Astrocyte (in vitro differentiated cells and primary cell): Measurements from ENCODE around the gene EVC2. TPM values are rescaled to one million over a fixed set of nuclear protein-coding genes. Genes with fewer than 3 reads are reported as not detected.

Experiments
- DNase-seq: peaks from one replicate; pipeline ENCODE4 v3.0.0-alpha.2; 2010; ENCODE audit warnings: low read depth
- FAIRE-seq: peaks from 2 replicates; lab custom pipeline; 2011; peaks lifted over from hg19 to GRCh38; lab: Jason Lieb, UNC
- H2AFZ ChIP-seq: 2 replicates; pipeline ENCODE4 v1.6.0; 2012; ENCODE audit warnings: low read depth, low read length, inconsistent platforms
- H3K27ac ChIP-seq: 2 replicates; pipeline ENCODE4 v1.5.1; 2011; ENCODE audit warnings: low read depth, low read length, inconsistent platforms
- H3K27me3 ChIP-seq: 2 replicates; pipeline ENCODE4 v1.6.0; 2011; ENCODE audit warnings: low read length, inconsistent platforms; ENCODE audit not compliant: insufficient read depth
- H3K36me3 ChIP-seq: 2 replicates; pipeline ENCODE4 v1.5.1; 2011; ENCODE audit warnings: low read length, inconsistent platforms; ENCODE audit not compliant: insufficient read depth
- H3K4me1 ChIP-seq: 2 replicates; pipeline ENCODE4 v1.5.1; 2011; ENCODE audit warnings: low read length, inconsistent platforms; ENCODE audit not compliant: insufficient read depth
- H3K4me2 ChIP-seq: 2 replicates; pipeline ENCODE4 v1.6.0; 2012; ENCODE audit warnings: low read length, inconsistent platforms
- H3K4me3 ChIP-seq: 2 replicates; pipeline ENCODE4 v1.5.1; 2011; ENCODE audit warnings: low read depth, mild to moderate bottlenecking, low read length, inconsistent platforms; ENCODE audit not compliant: insufficient read depth
- H3K79me2 ChIP-seq: 2 replicates; pipeline ENCODE4 v1.6.0; 2012; ENCODE audit warnings: mild to moderate bottlenecking, low read length, inconsistent platforms; ENCODE audit not compliant: insufficient read depth
- H3K9ac ChIP-seq: 2 replicates; pipeline ENCODE4 v1.6.0; 2012; ENCODE audit warnings: mild to moderate bottlenecking, low read length, inconsistent platforms
- H3K9me3 ChIP-seq: 2 replicates; pipeline ENCODE4 v1.5.1; 2012; ENCODE audit warnings: low read depth, mild to moderate bottlenecking, low read length, inconsistent platforms; ENCODE audit not compliant: insufficient read depth
- H4K20me1 ChIP-seq: 2 replicates; pipeline ENCODE4 v1.6.0; 2012; ENCODE audit warnings: low read length, inconsistent platforms; ENCODE audit not compliant: insufficient read depth
- H3K27ac Mint-ChIP-seq: one replicate; pipeline ENCODE4 v1.8.0; 2021; ENCODE audit warnings: mild to moderate bottlenecking, mixed read lengths; ENCODE audit not compliant: unreplicated experiment
- H3K27me3 Mint-ChIP-seq: one replicate; pipeline ENCODE4 v1.8.0; 2021; ENCODE audit warnings: low read depth, mixed read lengths; ENCODE audit not compliant: unreplicated experiment
- H3K36me3 Mint-ChIP-seq: one replicate; pipeline ENCODE4 v1.8.0; 2021; ENCODE audit warnings: low read depth, mixed read lengths; ENCODE audit not compliant: unreplicated experiment
- H3K4me1 Mint-ChIP-seq: one replicate; pipeline ENCODE4 v1.8.0; 2021; ENCODE audit warnings: low read depth, mixed read lengths; ENCODE audit not compliant: unreplicated experiment
- H3K4me3 Mint-ChIP-seq: one replicate; pipeline ENCODE4 v1.8.0; 2021; ENCODE audit warnings: mild to moderate bottlenecking, moderate library complexity, mixed read lengths; ENCODE audit not compliant: unreplicated experiment
- H3K9me3 Mint-ChIP-seq: one replicate; pipeline ENCODE4 v1.8.0; 2021; ENCODE audit warnings: mild to moderate bottlenecking, mixed read lengths; ENCODE audit not compliant: unreplicated experiment
- EZH2 ChIP-seq: IDR thresholded peaks from 2 replicates; pipeline ENCODE4 v1.6.1; 2012; ENCODE audit warnings: mild to moderate bottlenecking, low read length, inconsistent platforms; ENCODE audit not compliant: insufficient read depth
- total RNA-seq: library from RNA; stranded (reverse); gene quantifications from 2 replicates; pipeline ENCODE4 v1.2.1, GENCODE V29; 2021
- TF ChIP-seq, protein P1 (sequence below): IDR thresholded peaks from 2 replicates; pipeline ENCODE4 v1.5.1; 2011; ENCODE audit warnings: low read depth, mild to moderate bottlenecking, inconsistent platforms, low read length, moderate library complexity; ENCODE audit not compliant: insufficient read depth

Gene EVC2
- total RNA-seq, 1 donor from 2014 or later, result 3.3 TPM

DNA sequence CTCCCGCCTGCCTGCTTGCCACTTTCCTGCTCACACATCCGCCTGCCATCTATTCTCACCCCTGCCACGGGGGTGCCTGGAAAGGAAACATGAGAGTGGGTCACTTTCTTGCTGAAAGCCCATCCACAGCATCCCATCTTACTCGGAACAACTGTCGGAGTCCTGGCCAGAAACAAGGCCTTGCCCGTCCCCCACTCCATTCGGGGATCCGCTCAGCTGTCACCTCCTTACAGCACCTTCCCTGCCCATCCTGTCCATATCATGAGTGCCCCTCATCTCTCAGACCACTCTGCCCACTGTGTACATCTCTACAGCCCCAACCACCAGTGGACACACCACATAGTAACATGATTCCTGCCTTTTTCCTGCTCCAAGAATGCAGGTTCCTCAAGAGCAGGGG is 6.4 kb downstream of the EVC2 start:
- no peak overlapping the region for H3K9ac ChIP-seq
- Mint-ChIP-seq H3K36me3 (peaks cover 29% of the 10 kb centered on the region), H3K4me1 (no peaks in the 10 kb centered on the region), H3K27me3 (peaks cover 2% of the 10 kb centered on the region), H3K4me3 (no peak overlapping the region), H3K27ac (no peak overlapping the region), H3K9me3 (peaks cover 10% of the 10 kb centered on the region)
- no peaks in the 10 kb centered on the region for H3K9me3 ChIP-seq
- peaks cover 1% of the 10 kb centered on the region for H3K4me1 ChIP-seq
- no peak overlapping the region for H3K27ac ChIP-seq
- FAIRE-seq (no peak), DNase-seq (no peak)
- H2AFZ ChIP-seq, result no peak overlapping the region
- no peak overlapping the region for H3K4me2 ChIP-seq
- peaks cover 5% of the 10 kb centered on the region for H3K36me3 ChIP-seq
- no peak for TF ChIP-seq EZH2
- TF ChIP-seq, protein P1, sequence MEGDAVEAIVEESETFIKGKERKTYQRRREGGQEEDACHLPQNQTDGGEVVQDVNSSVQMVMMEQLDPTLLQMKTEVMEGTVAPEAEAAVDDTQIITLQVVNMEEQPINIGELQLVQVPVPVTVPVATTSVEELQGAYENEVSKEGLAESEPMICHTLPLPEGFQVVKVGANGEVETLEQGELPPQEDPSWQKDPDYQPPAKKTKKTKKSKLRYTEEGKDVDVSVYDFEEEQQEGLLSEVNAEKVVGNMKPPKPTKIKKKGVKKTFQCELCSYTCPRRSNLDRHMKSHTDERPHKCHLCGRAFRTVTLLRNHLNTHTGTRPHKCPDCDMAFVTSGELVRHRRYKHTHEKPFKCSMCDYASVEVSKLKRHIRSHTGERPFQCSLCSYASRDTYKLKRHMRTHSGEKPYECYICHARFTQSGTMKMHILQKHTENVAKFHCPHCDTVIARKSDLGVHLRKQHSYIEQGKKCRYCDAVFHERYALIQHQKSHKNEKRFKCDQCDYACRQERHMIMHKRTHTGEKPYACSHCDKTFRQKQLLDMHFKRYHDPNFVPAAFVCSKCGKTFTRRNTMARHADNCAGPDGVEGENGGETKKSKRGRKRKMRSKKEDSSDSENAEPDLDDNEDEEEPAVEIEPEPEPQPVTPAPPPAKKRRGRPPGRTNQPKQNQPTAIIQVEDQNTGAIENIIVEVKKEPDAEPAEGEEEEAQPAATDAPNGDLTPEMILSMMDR, result no peak
- H3K79me2 ChIP-seq, result peaks cover 19% of the 10 kb centered on the region
- no peak overlapping the region for H3K4me3 ChIP-seq
- no peaks in the 10 kb centered on the region for H3K27me3 ChIP-seq
- peaks cover 18% of the 10 kb centered on the region for H4K20me1 ChIP-seq

DNA sequence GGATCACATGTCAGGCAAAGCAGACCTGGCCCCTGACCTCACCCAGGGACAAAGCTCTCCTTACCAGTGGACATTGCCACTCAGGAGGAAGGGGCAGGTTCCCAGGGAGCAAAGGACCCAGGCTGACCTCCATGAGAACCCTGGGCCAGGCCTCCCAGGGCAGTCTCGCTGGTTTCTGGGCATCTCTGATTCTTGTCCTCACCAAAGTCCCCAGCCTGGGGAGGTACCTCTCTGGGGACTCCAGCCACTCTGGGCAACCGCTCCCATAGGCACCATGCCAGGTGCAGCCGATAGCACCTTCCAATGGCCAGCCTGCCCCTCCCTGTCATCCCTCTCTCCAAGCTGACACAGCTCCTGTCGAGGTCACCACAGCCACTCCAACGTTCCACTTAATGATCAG is 7.9 kb downstream of the EVC2 start:
- no peak overlapping the region for H3K4me3 Mint-ChIP-seq
- peaks cover 7% of the 10 kb centered on the region for H3K36me3 ChIP-seq
- H3K4me3 ChIP-seq, result no peak overlapping the region
- H3K4me1 Mint-ChIP-seq, result no peaks in the 10 kb centered on the region
- DNase-seq (no peak), FAIRE-seq (no peak)
- peaks cover 2% of the 10 kb centered on the region for H3K27me3 Mint-ChIP-seq
- H3K27ac ChIP-seq, result no peak overlapping the region
- H3K9me3 Mint-ChIP-seq, result peaks cover 10% of the 10 kb centered on the region
- H3K27me3 ChIP-seq, result no peaks in the 10 kb centered on the region
- no peaks in the 10 kb centered on the region for H3K4me1 ChIP-seq
- no peaks in the 10 kb centered on the region for H3K9me3 ChIP-seq
- no peak overlapping the region for H3K9ac ChIP-seq
- peaks cover 12% of the 10 kb centered on the region for H3K79me2 ChIP-seq
- H3K36me3 Mint-ChIP-seq, result peaks cover 29% of the 10 kb centered on the region
- H2AFZ ChIP-seq, result no peak overlapping the region
- H3K4me2 ChIP-seq, result no peak overlapping the region
- no peak overlapping the region for H3K27ac Mint-ChIP-seq
- H4K20me1 ChIP-seq, result peaks cover 18% of the 10 kb centered on the region
- TF ChIP-seq EZH2, result no peak
- TF ChIP-seq, protein P1, result no peak

DNA sequence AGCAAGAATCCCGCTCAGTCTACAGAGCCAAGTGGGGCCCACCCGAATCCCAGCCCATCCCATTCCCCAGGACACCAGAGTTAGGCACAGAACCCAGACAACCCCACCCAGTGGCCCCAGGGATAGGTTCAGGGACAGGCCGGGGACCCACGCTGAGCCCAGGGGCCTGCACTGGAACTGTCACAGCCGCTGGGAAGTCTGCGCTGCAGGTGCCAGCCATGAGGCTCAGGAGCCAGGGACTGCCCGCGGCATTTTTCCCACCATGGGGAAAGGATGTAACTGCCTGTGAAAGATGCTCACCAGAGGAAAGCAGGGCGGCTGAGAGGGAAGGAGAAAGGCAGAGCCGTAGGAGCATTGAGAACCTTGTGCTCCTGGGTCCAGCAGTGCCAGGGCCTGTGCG is 12.0 kb downstream of the EVC2 start:
- Mint-ChIP-seq H3K27me3 (peaks cover 2% of the 10 kb centered on the region), H3K9me3 (peaks cover 1% of the 10 kb centered on the region), H3K4me3 (no peak overlapping the region), H3K27ac (no peak overlapping the region), H3K36me3 (peaks cover 6% of the 10 kb centered on the region), H3K4me1 (no peaks in the 10 kb centered on the region)
- Histone ChIP-seq H4K20me1 (peaks cover 5% of the 10 kb centered on the region), H3K4me3 (no peak overlapping the region), H3K9me3 (no peaks in the 10 kb centered on the region), H3K4me1 (no peaks in the 10 kb centered on the region), H3K79me2 (no peaks in the 10 kb centered on the region), H3K9ac (no peak overlapping the region), H2AFZ (no peak overlapping the region), H3K4me2 (no peak overlapping the region), H3K27me3 (no peaks in the 10 kb centered on the region), H3K36me3 (peaks cover 17% of the 10 kb centered on the region), H3K27ac (no peak overlapping the region)
- DNase-seq (no peak), FAIRE-seq (no peak)
- TF ChIP-seq, protein P1, result no peak
- no peak for TF ChIP-seq EZH2
